Activated CD8-positive, alpha-beta memory T cell treated with anti-CD3 and anti-CD28 coated beads, Interleukin-2, amount 50 U/mL, for 1 hour (primary cell): ENCODE results near the gene NDUFB6.
"Not testable (repeated sequence)": the region's sequence is repeated elsewhere in the genome, so short reads cannot be mapped to it uniquely, and the experiment has no call there.

Experiments
- DNase-seq: peaks from one replicate; pipeline ENCODE4 v3.0.0-alpha.2; 2020; ENCODE audit errors: extremely low read depth

Gene NDUFB6

GRCh38 chr9:32524558-32524891, 48.4 kb downstream of the NDUFB6 start:
- DNase-seq, result not testable (repeated sequence)

GRCh38 chr9:32523910-32524309, 49.0 kb downstream of the NDUFB6 start:
- no peak for DNase-seq

- no peak for DNase-seq
Measured at GRCh38 chr9:32518276-32518675, 54.7 kb downstream of the NDUFB6 start.

- DNase-seq, result no peak
Measured at GRCh38 chr9:32516241-32516640, 56.7 kb downstream of the NDUFB6 start.

- no peak for DNase-seq
Measured at GRCh38 chr9:32508728-32509127, 64.2 kb downstream of the NDUFB6 start.

- no peak for DNase-seq
Measured at GRCh38 chr9:32503008-32503407, 70.0 kb downstream of the NDUFB6 start.
